HG02763 (cell line): ENCODE results near the gene PROZ.

Experiments
- ATAC-seq: cut with Tn5 transposase; IDR thresholded peaks from one replicate; pipeline ENCODE4 v1.9.1; 2021; ENCODE audit warnings: mild to moderate bottlenecking, moderate library complexity; ENCODE audit not compliant: unreplicated experiment

Gene PROZ

GRCh38 chr13:113140677-113141600, 17.5 kb upstream of the PROZ start:
- no peak for ATAC-seq

GRCh38 chr13:113141601-113141970, 16.9 kb upstream of the PROZ start:
- no peak for ATAC-seq

- ATAC-seq = no peak
Measured at GRCh38 chr13:113142876-113143275, 15.6 kb upstream of the PROZ start.

DNA sequence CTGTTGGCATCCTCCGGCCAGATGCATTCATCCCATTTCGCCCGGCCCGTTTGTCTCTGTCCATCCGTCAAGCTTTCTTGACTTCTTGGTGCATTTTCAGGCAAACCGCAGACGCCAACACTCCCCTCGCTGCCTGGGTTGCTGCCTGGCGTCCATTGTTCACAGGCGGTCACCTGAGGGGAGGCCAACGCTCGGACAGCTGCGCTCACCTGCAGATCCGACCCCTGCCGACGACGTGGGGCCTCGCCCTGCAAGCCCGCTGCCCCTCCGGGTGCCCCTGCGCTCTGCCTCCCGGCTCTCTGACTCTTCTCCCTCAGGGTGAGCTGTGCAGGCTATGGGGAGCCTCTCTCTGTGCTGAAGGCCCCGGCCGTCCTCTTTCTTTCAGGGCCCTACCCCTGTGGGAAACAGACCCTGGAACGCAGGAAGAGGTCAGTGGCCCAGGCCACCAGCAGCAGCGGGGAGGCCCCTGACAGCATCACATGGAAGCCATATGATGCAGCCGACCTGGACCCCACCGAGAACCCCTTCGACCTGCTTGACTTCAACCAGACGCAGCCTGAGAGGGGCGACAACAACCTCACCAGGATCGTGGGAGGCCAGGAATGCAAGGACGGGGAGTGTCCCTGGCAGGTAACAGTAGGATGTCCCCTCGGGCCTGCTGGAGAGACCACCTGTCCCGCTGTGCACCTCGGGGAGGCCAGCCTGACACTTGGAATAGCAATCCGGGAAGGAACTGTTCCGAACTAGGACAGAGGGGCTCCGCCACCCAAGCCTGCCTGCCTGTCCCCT, 14.8 kb upstream of the PROZ start:
- ATAC-seq = no peak

DNA sequence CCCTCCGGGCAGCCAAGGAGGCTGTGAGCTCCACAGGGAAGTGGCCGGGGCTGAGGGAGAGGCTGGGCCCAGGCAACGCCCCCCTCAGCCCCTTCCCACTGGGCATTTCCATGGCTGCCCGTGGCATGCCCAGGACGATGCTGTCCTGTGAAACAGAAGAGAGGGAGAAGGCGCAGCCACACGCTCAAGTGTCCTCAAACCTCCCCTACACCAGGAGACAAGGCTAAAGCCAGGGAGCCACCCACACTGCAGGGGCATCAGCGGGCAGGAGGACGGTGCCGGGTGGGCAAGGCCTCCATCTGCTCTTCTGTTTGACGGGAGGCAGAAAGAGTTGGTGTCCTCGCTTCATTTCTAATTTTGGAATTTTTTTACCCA, 14.2 kb upstream of the PROZ start:
- no peak for ATAC-seq

DNA sequence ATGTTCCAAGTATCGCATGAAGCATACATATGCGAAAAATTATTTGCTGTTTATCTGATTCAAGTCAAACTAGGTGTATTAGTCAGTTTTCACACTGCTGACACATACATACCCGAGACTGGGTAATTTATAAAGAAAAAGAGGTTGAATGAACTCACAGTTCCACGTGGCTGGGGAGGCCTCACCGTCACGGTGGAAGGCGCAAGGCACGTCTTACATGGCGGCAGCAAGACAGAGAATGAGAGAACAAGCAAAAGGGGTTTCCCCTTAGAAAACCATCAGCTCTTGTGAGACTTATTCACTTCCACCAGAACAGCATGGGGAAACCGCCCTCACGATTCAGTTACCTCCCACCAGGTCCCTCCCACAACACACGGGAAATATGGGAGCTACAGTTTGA, 13.0 kb upstream of the PROZ start:
- ATAC-seq = no peak

- no peak for ATAC-seq
Measured at GRCh38 chr13:113145911-113146598, 12.4 kb upstream of the PROZ start.

DNA sequence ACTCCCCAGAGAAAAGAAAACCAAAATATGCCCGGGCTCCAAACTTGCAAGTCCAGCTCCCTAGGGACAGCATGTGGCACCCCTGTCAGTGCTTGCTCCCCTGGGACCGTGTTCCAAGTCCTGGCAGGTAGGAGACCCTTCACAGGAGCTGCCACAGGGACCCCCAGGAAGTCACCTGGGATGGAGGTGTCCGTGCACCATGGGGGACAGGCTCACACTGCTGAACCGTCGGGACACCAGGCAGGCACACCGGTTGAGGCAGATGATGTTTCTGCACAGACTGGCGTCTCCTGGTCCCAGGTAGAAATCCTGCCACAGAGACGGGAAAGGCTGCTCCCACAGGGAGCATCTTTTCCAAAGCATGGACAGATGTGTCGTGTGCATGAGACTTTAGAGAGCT, 11.7 kb upstream of the PROZ start:
- ATAC-seq = no peak

DNA sequence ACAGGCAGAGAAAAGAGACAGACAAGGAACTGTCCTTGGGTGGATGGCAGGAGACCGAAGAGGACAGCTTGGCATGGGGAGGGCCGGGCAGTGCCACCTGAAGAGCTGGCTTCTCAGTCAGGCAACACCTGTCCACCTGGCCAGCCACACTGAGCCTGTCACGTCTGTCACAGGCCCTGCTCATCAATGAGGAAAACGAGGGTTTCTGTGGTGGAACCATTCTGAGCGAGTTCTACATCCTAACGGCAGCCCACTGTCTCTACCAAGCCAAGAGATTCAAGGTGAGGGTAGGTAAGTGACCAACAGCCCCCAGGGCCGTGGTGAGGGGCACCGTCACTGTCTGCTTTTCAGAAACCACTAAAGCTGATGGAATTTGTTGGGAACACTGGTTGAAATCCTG, 11.2 kb upstream of the PROZ start:
- no peak for ATAC-seq

DNA sequence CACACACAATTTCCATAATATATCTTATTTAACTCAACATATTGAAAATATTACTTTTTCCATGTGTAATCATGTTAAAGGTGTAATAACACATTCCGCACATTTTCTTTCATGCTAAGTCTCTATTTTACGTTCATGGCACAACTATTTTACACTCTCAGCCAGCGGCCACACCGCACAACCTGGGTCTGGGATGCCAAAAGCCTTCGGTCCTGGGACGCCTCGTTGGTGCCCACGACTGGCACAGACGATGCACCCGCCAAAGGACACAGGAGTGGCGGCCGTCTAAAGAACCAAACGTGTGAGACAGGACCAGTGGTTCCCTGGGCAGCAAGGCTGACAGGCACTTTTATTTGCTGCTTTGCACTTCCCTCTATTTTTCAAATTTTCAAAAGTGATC, 10.0 kb upstream of the PROZ start:
- no peak for ATAC-seq

- ATAC-seq = no peak
Measured at GRCh38 chr13:113148940-113149503, 9.4 kb upstream of the PROZ start.

DNA sequence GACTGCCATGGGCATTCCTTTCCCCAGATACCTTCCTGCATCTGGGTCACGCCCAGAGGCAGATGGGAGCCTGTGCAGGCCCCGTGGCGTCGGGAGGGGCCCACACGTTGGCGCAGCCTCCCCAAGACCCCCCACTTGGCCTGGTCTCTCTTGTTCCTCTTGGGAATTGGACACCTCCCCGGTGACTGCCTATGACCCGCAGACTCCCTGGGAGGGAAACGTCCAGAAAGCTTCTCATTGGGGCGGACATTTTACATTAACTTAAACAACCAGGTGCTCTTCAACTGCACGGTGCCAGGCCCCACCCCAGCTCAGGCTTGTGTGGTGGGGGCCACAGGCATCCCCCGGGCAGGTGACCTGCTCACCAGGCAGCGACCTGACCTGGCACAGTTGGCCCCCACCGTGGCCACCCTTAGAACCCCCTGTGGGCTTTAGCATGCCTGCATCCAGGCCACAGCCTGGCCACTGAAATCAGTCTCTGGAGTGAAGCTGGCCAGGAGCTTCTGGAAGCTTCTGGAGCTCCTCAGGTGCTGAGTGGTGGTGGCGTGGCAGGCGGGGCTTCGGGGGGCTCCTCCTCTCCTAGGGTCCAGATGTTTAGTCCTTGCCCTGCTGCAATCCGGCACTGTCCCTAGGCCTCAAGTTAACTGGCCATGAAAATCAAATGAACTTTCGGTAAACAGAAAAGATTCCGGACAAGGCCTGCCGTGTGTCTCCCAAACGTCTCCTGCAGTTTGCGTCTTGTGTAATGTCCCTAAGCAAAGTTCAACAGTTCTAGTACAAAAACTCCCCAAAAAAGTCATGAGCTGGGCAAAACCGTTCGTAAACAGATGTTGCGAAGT, 8.5 kb upstream of the PROZ start:
- ATAC-seq = no peak

DNA sequence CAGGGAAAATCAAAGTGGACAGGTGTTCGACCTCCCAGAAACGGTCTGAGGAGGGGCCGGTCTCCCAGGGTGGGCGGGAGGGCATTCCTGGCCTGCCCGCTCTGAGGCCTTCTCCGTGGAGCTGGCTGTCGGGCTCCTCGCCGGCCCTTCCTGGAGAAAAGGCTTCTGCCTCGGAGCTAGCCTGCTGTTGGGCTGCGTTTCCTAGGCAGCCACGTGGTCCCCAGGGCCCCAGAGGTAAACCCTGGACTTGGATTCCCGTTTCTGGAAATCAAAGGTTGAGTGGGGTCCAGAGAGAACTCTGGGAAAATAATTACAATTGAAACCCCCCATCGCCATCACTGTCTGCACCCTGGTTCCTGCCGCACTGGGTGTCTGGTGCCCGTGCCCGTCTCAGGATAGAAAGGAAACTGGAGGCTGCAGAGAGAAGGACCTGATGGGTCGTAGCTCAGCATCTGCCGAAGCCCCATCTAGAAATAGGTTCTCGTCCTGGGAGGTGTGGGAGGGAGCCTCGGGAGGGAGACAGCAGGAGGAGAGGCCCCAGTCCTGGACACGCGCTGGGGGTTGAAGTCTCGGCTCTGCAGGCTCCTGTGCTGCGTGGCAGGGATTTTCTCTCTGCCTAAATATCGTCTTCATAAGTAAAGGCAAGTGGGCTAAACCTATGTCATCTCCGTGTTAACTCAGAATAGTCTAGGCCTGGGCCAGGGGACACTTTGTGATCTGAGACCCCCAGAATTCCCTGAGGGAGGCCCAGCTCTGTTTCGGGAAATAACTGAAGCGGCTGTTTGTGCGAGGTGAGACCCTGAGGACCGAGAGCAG, 7.7 kb upstream of the PROZ start:
- no peak for ATAC-seq

DNA sequence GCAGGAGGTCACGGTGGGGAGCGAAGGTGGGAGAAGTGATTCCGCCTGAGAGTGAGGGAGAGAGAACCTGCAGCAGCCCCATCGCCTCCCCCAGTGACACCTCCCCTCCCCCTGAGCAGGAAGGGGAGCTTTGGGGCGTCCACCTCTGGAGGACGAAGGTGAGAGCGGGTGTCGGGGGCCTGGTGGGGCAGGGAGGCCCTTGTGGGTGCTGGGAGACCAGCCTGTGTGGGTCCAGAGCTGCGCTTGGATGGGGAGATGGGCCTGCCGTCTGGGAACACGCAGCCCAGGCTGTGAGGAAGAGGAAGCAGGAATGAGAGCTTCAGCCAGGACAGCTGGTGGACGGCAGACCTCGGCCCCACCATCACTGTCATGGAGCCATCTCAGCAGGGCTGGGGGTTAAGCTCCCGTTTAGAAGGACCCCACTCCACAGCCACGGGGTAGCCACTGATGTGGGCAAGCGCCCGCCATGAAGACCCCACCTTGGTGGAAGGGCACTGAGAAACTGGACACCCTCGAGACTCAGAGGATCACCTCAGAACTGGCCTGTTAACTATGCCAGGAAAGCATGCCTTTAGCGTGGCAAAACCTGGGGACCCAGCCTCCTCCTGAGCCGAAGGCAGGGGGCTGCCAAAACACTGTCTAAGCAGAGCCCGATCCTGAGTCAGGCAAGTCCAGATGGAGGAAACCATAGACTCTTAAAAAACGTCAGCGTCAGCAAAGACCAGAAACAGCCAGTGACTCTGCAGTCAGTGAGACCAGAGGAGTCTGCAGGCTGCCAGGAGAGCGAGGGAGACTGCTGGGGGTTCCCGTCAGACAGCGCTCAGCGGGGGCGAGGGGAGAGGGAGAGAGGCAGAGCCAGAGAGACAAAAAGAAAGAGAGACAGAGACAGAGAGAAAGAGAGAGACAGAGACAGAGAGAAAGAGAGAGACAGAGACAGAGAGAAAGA, 6.4 kb upstream of the PROZ start:
- no peak for ATAC-seq

DNA sequence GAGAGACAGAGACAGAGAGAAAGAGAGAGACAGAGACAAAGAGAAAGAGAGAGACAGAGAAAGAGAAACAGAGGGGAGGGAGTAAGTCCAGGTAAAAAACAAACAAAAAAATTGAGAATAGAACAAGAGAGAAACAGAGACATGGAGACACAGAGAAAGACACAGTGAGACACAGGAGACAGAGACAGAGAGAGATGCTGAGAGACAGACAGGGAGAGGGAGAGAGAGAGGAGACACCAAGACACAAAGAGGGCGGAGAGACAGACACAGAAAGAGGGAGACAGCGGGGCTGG, 5.8 kb upstream of the PROZ start:
- ATAC-seq = no peak

DNA sequence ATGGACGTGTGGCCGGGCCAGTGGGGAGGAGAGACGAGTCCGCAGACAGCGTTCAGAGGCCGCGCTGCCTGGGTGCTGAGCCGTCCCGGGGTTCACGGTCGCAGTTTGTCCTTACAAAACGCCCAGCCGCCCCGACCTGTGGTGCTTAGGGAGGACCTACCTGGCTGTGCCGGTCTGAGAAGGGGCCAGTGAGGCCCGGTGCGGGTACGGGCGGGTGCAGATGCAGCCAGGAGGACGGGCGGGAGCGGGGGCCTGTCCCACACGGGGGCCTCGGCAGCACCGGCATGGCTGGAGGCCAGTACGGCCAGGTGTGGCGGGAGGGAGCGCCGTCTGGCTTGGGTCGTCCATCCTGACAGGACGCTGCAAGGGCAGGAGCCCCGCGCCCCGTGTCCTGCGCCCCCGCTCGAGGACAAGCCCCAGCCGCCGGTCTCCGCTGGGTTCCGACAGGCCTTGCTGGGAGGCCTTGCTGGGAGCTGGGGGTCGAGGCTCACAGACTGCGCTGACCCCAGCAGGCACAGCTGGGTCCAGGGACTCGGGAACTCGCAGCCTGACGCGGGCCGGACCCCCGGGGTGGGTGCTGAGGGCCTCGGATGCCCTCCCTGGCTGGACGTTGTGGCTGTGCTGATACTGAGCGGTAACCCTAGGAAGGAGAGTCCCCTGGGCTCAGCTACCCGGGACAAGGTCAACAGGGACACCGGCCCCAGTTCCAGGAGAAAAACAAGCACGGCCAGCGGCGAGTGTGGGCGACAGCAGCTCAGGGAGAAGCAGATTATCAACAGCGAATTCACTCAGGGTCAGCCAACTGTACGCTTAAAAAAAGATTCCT, 5.3 kb upstream of the PROZ start:
- ATAC-seq = no peak

- ATAC-seq = no peak
Measured at GRCh38 chr13:113153810-113154748, 4.4 kb upstream of the PROZ start.
